Measurements from ENCODE around the gene PAGR1.

Gene PAGR1

GRCh38 chr16:29837841-29838240 is 21.9 kb downstream of the PAGR1 start:
- no peak for DNase-seq (ENCODE audit: low spot score)

- no peak for DNase-seq (ENCODE audit: low spot score)
Measured at GRCh38 chr16:29839822-29840221, 23.9 kb downstream of the PAGR1 start.

GRCh38 chr16:29840240-29840639 is 24.3 kb downstream of the PAGR1 start:
- DNase-seq (ENCODE audit: low spot score): no peak

DNA sequence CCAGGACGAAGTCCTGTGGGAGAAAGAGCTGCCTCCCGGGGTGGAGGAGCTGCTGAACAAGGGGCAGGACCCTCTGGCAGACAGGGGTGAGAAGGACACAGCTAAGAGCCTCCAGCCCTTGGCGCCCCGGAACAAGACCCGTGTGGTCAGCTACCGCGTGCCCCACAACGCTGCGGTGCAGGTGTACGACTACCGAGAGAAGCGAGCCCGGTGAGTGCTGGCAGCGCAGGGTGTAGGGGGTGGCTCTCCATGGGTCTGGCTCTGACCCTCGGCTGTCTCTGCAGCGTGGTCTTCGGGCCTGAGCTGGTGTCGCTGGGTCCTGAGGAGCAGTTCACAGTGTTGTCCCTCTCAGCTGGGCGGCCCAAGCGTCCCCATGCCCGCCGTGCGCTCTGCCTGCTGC is 25.7 kb downstream of the PAGR1 start:
- no peak for DNase-seq (ENCODE audit: low spot score)

DNA sequence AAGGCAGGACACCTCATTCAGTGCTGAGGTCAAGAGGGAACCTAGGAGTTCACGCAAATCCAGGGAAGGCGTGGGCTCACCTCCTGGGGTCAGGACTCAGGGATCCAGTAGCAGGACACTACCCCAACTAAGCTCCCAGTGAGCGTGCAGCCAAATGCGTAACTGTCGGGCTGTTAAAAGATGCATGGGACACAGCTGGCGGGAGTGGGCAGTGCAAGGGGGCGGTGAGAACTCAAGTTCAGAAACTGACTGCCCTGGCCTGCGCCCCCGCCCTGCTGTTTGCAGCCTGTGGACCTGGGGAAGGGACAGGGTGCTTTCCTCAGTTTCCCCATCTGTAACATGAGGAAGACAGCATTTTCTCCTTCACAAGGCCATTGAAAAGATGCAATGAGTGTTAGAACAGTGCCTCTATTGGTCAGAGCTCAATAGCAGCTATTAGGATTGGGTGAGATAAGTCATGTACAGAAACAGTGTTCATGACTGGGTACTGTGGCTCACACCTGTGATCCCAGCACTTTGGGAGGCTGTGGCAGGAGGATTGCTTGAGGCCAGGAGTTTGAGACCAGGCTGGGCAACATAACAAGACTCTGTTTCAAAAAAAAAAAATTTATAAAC is 26.9 kb downstream of the PAGR1 start:
- DNase-seq (ENCODE audit: low spot score): no peak

- no peak for DNase-seq (ENCODE audit: low spot score)
Measured at GRCh38 chr16:29843931-29844330, 28.0 kb downstream of the PAGR1 start.

DNA sequence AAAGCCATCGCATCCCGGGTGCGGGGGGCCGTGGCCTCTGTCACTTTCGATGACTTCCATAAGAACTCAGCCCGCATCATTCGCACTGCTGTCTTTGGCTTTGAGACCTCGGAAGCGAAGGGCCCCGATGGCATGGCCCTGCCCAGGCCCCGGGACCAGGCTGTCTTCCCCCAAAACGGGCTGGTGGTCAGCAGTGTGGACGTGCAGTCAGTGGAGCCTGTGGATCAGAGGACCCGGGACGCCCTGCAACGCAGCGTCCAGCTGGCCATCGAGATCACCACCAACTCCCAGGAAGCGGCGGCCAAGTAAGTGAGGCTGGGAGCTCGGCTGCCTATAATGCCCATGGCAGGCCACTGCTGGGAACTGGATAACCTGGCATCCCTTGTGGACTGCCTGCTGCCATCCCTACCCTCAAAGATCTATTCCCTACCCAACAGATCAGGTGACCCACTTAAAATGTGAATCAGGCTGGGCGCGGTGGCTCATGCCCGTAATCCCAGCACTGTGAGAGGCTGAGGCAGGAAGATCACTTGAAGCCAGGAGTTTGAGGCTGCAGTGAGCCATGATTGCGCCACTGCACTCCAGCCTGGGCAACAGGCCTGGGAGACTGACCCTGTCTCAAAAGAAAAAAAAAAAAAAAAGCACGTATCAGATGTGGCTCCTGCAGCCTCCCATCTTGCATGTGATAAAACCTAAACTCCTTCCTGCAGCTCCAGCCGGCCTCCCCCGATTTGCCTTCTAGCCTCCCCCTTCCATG is 28.8 kb downstream of the PAGR1 start:
- no peak for DNase-seq (ENCODE audit: low spot score)

DNA sequence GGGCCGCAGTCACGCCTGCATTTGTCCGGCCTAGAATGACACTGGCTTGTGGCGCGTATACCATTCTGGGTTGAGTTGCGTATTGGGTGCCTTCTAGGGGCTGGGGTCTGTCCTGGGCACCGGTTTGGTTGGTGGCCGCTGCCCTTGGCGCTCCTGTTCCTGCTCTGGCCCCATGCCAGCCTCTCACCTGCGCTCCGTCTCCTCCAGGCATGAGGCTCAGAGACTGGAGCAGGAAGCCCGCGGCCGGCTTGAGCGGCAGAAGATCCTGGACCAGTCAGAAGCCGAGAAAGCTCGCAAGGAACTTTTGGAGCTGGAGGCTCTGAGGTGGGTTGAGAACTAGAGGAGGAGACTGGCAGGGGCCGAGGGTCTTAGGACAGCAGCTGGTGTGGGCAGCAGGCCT is 29.7 kb downstream of the PAGR1 start:
- DNase-seq (ENCODE audit: low spot score): no peak

- DNase-seq (ENCODE audit: low spot score): peak; percentile 76
Measured at GRCh38 chr16:29848420-29849297, 32.7 kb downstream of the PAGR1 start.

DNA sequence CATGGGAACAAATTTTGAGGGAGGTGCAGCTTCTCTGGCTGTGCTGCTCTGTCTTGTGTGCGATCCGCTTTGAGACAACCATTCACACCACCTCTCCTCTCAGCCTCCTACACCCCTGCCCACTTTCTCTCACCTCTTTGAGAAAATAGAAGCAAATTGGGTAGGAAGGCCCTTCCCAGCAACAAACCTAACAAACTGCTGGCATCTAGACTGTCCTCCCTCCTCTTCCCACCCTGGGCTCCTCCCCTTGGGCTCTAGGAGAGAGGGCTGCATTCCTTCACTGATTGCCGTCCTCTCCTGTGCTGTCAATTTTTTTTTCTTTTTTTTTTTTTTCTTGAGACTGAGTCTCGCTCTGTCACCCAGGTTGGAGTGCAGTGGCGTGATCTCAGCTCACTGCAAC is 33.6 kb downstream of the PAGR1 start:
- DNase-seq (ENCODE audit: low spot score): no peak

DNA sequence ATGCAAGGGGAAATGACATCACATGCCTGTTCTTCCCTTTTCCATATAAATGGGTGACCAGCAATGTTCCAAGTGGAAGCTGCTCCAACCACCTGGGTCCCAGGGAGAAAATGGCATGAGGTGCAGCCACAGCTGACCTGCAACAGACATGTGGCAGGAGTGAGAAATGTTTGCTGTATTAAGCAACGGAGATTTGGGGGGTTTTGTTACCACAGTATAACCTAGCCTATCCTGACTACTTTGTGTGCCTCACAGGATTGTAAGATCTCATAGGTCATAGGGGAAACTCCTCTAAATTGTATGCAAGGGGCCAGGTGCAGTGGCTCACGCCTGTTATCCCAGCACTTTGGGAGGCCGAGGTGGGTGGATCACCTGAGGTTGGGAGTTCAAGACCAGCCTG is 35.0 kb downstream of the PAGR1 start:
- no peak for DNase-seq (ENCODE audit: low spot score)

- no peak for DNase-seq (ENCODE audit: low spot score)
Measured at GRCh38 chr16:29852654-29853053, 36.7 kb downstream of the PAGR1 start.

DNA sequence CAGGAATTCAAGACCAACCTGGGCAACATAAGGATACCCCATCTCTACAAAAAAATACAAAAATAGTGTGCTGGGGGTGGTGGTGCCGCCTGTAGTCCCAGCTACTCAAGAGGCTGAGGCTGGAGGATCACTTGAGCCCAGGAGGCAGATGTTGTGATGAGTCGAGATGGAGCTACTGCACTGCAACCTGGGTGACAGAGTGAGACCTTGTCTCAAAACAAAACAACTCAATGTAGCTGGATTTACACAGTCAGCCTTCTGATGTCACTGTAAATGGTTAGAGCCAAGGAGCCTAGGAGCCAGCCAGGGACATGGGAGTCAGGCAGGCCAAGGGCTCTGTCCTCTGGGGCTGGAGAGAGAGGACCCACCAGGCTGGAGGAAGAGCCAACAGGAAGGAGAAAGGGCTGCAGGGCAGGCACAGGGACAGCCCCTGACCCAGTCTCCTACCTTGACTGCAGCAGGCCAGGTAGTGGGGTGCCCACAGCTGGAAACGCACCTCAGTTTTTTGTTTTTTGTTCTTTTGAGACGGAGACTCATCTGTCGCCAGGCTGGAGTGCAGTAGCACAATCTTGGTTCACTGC is 38.7 kb downstream of the PAGR1 start:
- no peak for DNase-seq (ENCODE audit: low spot score)

DNA sequence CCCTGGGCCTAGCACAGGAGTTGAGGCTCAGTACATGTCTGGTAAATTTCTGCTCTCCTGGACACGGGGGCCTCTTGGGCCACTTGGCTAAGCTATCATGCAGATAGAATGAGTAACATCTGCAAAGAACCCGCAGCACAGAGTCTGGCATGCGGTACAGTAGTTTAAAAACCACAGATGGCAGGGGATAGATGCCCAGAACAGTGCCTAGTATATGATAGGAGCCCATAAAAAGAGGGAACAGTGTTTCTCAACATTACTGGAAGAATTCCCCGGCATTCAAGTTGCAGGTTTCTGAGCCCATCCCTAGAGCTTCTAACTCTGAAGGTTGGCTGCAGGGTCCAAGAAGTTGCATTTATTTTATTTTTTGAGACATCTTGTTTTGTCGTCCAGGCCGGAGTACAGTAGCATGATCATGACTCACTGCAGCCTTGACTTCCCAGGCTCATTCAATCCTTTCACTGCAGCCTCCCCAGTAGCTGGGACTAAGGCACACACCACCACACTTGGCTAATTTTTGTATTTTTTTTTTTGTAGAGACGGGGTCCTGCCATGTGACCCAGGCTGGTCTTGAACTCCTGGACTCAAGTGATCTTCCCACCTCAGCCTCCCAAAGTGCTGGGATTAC is 41.3 kb downstream of the PAGR1 start:
- DNase-seq (ENCODE audit: low spot score): no peak

- DNase-seq (ENCODE audit: low spot score): no peak
Measured at GRCh38 chr16:29858149-29858849, 42.3 kb downstream of the PAGR1 start.

- DNase-seq (ENCODE audit: low spot score): no peak
Measured at GRCh38 chr16:29858974-29859373, 43.0 kb downstream of the PAGR1 start.

DNA sequence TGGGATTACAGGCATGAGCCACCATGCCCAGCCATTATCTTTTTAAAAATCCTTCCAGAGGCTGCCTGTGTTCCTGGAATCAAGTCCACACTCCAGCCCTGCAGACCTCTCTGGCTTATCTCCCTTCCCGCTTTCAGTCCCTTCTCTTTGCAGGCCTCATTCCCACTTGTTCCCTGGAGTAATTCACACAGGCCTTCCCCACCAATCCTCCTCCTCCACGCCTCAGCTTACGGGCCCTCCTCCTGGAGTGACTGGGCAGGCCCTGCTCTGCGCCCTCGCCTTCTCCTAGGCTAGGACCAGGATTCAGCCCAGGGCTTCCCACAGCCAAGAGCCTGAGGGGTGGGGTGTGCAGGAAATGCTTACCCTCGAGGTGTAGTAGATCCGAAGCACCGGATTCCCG is 44.3 kb downstream of the PAGR1 start:
- no peak for DNase-seq (ENCODE audit: low spot score)

GRCh38 chr16:29862383-29862883 is 46.5 kb downstream of the PAGR1 start:
- DNase-seq (ENCODE audit: low spot score): no peak

GRCh38 chr16:29862884-29863668 is 47.1 kb downstream of the PAGR1 start, which contains the start of gene CDIPT:
Gene CDIPT, minus strand, starts transcription at chr16:29863226. Its CDS starts 369 bp downstream, at chr16:29862857.
- DNase-seq (ENCODE audit: low spot score): peak; percentile 93

DNA sequence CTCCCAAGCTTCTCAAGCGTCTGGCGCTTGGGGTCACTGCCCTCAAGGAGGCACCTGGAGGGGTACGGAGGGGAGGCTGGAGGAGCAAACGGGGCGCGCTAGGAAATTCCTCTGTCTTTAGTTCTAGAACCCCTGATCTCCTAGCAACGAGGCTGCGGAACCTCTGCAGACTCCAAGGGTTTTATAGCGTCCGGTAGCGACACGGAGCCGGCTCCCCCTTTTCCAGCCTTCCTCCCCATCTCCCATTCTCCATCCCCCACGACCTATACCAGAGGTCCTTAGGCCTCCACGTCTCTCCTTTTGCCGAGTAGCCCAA is 47.7 kb downstream of the PAGR1 start:
- no peak for DNase-seq (ENCODE audit: low spot score)

GRCh38 chr16:29864205-29864604 is 48.3 kb downstream of the PAGR1 start:
- no peak for DNase-seq (ENCODE audit: low spot score)
